ENCODE results near the gene MPL.

MPL gene

GRCh38 chr1:43300378-43301094 lies 37.1 kb upstream of the MPL start, which contains the start of gene TIE1:
Gene TIE1, plus strand, starts transcription at chr1:43300982. Its CDS starts 90 bp downstream, at chr1:43301072.
- Histone ChIP-seq H3K9ac (ENCODE audit: low read length) (no peak within 1 kb of the TSS), H3K27me3 (replicated peaks; ENCODE audit: control insufficient read depth, insufficient read depth, low read length) (no peaks in the 10 kb centered on the region), H3K4me3 (ENCODE audit: low read length) (no peak within 1 kb of the TSS), H3K9me3 (ENCODE audit: control insufficient read depth, low read length) (no peaks in the 10 kb centered on the region), H3K4me1 (ENCODE audit: control insufficient read depth, insufficient read depth, low read length) (peaks cover 38% of the 10 kb centered on the region), H3K36me3 (ENCODE audit: control insufficient read depth, insufficient read depth, low read length, severe bottlenecking) (no peaks in the 10 kb centered on the region)
- no peak for DNase-seq (ENCODE audit: low read depth)

GRCh38 chr1:43302201-43302600 lies 35.4 kb upstream of the MPL start:
- DNase-seq (ENCODE audit: low read depth): no peak
- Histone ChIP-seq H3K4me3 (ENCODE audit: low read length) (no peak overlapping the region), H3K9ac (ENCODE audit: low read length) (no peak overlapping the region), H3K4me1 (ENCODE audit: control insufficient read depth, insufficient read depth, low read length) (peaks cover 21% of the 10 kb centered on the region), H3K27me3 (replicated peaks; ENCODE audit: control insufficient read depth, insufficient read depth, low read length) (no peaks in the 10 kb centered on the region), H3K9me3 (ENCODE audit: control insufficient read depth, low read length) (no peaks in the 10 kb centered on the region), H3K36me3 (ENCODE audit: control insufficient read depth, insufficient read depth, low read length, severe bottlenecking) (no peaks in the 10 kb centered on the region)

- Histone ChIP-seq H3K4me1 (ENCODE audit: control insufficient read depth, insufficient read depth, low read length) (peaks cover 18% of the 10 kb centered on the region), H3K36me3 (ENCODE audit: control insufficient read depth, insufficient read depth, low read length, severe bottlenecking) (no peaks in the 10 kb centered on the region), H3K9me3 (ENCODE audit: control insufficient read depth, low read length) (no peaks in the 10 kb centered on the region), H3K4me3 (ENCODE audit: low read length) (no peak overlapping the region), H3K27me3 (replicated peaks; ENCODE audit: control insufficient read depth, insufficient read depth, low read length) (peaks cover 3% of the 10 kb centered on the region), H3K9ac (ENCODE audit: low read length) (no peak overlapping the region)
- no peak for DNase-seq (ENCODE audit: low read depth)
These were observed 34.7 kb upstream of the MPL start for GRCh38 chr1:43302721-43303470.

DNA sequence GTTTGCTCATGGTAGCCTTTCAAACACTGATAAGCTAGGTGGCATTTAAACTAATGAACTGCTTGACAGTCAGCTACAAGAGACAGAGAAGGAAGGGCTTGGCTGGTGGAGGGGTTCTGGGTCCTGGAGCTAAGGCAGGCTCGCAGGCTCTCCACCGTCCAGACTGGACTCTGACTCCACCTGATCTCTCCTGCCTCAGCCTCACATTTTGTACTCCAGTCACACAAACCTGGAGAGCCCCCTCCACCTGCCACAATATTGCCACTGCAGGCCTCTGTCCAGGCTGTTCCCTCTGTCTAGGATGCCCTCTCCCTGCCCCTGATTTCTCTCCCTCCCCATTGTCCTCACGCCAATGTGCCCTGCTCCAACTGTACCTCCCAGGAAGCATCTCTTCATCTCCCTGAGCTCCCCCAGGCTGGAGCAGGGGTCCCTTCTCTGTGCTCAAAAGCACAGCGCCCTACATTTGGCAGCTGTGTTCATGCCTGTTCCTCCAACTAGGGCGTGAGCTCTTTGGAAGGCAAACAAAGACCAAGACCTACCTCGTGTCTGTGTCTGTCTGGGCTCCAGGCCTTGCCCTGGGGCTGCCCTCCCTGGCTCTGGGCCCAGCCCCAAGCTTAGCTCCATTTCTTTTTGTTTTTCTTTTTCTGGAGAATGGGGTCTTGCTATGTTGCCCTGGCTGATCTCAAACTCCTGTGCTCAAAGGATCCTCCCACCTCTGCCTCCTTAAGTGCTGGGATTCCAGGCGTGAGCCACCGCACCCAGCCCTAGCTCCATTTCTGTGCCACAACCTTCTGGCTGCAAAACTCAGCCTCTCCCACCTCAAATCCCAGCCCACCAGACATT lies 33.9 kb upstream of the MPL start:
- Histone ChIP-seq H3K4me1 (ENCODE audit: control insufficient read depth, insufficient read depth, low read length) (peaks cover 18% of the 10 kb centered on the region), H3K9me3 (ENCODE audit: control insufficient read depth, low read length) (no peaks in the 10 kb centered on the region), H3K9ac (ENCODE audit: low read length) (peak overlapping the region; percentile 63), H3K4me3 (ENCODE audit: low read length) (no peak overlapping the region), H3K36me3 (ENCODE audit: control insufficient read depth, insufficient read depth, low read length, severe bottlenecking) (no peaks in the 10 kb centered on the region), H3K27me3 (replicated peaks; ENCODE audit: control insufficient read depth, insufficient read depth, low read length) (peaks cover 3% of the 10 kb centered on the region)
- DNase-seq (ENCODE audit: low read depth): no peak

DNA sequence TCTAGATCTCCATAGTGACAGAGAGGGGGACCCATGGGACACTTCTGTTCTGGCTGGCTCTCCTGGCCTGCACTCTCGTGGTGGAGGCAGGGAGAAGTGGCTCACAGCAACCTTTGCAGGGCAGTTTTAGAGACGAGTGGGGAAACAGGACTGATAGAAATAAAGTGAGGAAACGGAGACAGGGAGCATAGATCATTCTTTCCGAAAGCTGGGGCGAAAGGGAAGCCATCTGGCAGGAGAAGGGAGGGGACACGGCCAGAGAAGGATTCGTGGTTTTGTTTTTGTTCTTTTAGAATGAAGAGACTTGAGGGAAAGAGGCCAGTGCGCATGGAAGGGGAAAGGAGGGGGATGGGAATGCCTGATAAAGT lies 33.3 kb upstream of the MPL start:
- Histone ChIP-seq H3K4me1 (ENCODE audit: control insufficient read depth, insufficient read depth, low read length) (peaks cover 18% of the 10 kb centered on the region), H3K36me3 (ENCODE audit: control insufficient read depth, insufficient read depth, low read length, severe bottlenecking) (no peaks in the 10 kb centered on the region), H3K9me3 (ENCODE audit: control insufficient read depth, low read length) (no peaks in the 10 kb centered on the region), H3K4me3 (ENCODE audit: low read length) (no peak overlapping the region), H3K27me3 (replicated peaks; ENCODE audit: control insufficient read depth, insufficient read depth, low read length) (peaks cover 3% of the 10 kb centered on the region), H3K9ac (ENCODE audit: low read length) (peak overlapping the region; percentile 63)
- no peak for DNase-seq (ENCODE audit: low read depth)

- H3K4me3 ChIP-seq (ENCODE audit: low read length): no peak overlapping the region
These were observed 32.8 kb upstream of the MPL start for GRCh38 chr1:43304771-43305300.

DNA sequence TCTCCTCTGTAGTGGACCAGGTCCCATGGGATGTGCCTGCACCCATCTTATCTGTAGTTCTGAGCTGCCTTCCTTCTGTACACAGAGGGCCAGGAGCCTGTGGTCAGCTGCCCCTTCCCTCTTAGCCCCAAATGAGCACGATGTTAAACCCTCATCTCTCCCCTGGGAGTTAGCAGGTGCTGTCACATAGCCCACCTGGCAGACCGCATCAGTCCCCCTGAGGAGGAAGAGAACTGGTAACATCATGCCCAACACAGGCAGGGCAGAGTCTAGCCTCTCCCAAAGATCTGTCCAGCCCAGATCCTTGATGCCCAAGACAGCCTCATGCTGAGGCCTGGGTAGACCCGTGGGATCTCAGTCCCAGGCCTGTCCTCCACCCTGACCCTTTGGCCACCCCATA lies 32.2 kb upstream of the MPL start:
- Histone ChIP-seq H3K4me3 (ENCODE audit: low read length) (no peak overlapping the region), H3K4me1 (ENCODE audit: control insufficient read depth, insufficient read depth, low read length) (peaks cover 18% of the 10 kb centered on the region), H3K9me3 (ENCODE audit: control insufficient read depth, low read length) (no peaks in the 10 kb centered on the region), H3K36me3 (ENCODE audit: control insufficient read depth, insufficient read depth, low read length, severe bottlenecking) (no peaks in the 10 kb centered on the region), H3K27me3 (replicated peaks; ENCODE audit: control insufficient read depth, insufficient read depth, low read length) (peaks cover 4% of the 10 kb centered on the region), H3K9ac (ENCODE audit: low read length) (no peak overlapping the region)
- no peak for DNase-seq (ENCODE audit: low read depth)

More at GRCh38 chr1:43304771-43305300, 32.8 kb upstream of the MPL start:
- Histone ChIP-seq H3K9ac (ENCODE audit: low read length) (peak overlapping the region; percentile 63), H3K4me1 (ENCODE audit: control insufficient read depth, insufficient read depth, low read length) (peaks cover 18% of the 10 kb centered on the region), H3K27me3 (replicated peaks; ENCODE audit: control insufficient read depth, insufficient read depth, low read length) (peaks cover 3% of the 10 kb centered on the region), H3K9me3 (ENCODE audit: control insufficient read depth, low read length) (no peaks in the 10 kb centered on the region), H3K36me3 (ENCODE audit: control insufficient read depth, insufficient read depth, low read length, severe bottlenecking) (no peaks in the 10 kb centered on the region)
- no peak for DNase-seq (ENCODE audit: low read depth)

DNA sequence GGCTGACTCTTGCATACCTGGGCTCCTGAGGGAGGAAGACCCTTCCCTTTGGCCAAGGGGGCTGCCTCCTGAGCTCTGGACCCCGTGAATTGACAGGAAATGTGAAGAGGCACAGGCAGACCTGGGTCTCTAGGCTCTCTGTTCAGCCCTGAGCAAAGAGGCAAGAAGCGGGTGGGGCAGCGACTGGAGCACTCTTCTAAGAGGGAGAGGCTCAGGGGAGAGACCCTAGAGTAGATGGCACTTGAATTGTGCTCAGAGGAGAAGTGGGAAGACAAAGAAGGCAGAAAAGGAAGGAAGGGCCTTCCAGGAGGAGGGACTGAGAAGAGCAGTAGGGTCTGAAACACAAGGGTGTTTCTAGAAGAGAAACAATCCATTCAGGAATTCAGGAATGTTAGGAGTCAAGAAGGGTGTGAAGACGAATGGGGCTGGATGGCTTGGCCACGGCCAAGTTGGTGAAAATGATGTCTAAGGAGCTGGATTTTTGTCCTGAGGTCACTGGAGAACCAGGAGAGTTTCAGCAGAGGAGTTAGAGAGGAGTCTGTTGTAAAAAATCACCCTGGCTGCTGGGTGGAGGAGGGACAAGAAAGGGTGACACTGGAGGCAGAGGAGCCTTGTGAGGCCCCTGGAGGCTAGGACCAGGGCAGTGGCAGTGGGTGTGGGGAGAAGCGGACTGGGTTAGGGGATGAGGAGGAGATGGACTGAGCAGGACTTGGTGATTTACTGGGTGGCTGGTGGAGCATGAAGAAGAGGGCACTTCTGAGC lies 31.5 kb upstream of the MPL start:
- H3K9ac ChIP-seq (ENCODE audit: low read length): no peak overlapping the region
- H3K4me1 ChIP-seq (ENCODE audit: control insufficient read depth, insufficient read depth, low read length): peaks cover 18% of the 10 kb centered on the region
- no peaks in the 10 kb centered on the region for H3K36me3 ChIP-seq (ENCODE audit: control insufficient read depth, insufficient read depth, low read length, severe bottlenecking)
- peaks cover 8% of the 10 kb centered on the region for H3K27me3 ChIP-seq (replicated peaks; ENCODE audit: control insufficient read depth, insufficient read depth, low read length)
- H3K9me3 ChIP-seq (ENCODE audit: control insufficient read depth, low read length): no peaks in the 10 kb centered on the region
- DNase-seq (ENCODE audit: low read depth): no peak
- no peak overlapping the region for H3K4me3 ChIP-seq (ENCODE audit: low read length)

DNA sequence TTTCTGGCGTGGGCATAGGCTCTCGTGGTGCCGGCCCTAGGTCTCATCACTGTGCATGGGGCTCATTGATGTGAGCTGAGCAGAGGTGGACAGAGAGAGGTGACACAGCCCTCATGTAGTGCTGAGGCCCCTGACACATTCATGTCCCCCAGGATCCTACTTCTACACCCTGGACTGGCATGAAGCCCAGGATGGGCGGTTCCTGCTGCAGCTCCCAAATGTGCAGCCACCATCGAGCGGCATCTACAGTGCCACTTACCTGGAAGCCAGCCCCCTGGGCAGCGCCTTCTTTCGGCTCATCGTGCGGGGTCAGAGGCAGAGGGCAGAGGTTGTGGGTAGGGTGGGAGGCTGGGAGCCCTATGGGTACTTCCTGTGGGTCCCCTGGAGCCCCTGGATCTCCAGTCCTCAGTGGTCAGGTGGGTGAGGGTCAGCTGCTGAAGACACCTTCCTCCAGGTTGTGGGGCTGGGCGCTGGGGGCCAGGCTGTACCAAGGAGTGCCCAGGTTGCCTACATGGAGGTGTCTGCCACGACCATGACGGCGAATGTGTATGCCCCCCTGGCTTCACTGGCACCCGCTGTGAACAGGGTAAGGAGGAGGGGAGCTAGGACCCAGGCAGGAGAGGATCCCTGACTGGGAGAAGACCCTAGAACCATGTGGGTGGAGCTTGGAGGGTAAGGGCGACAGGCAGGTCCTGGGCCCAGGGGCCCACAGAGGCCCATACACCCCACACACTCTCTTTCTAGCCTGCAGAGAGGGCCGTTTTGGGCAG lies 30.7 kb upstream of the MPL start:
- Histone ChIP-seq H3K27me3 (replicated peaks; ENCODE audit: control insufficient read depth, insufficient read depth, low read length) (peaks cover 8% of the 10 kb centered on the region), H3K36me3 (ENCODE audit: control insufficient read depth, insufficient read depth, low read length, severe bottlenecking) (no peaks in the 10 kb centered on the region), H3K4me1 (ENCODE audit: control insufficient read depth, insufficient read depth, low read length) (peaks cover 23% of the 10 kb centered on the region), H3K9ac (ENCODE audit: low read length) (no peak overlapping the region), H3K9me3 (ENCODE audit: control insufficient read depth, low read length) (no peaks in the 10 kb centered on the region), H3K4me3 (ENCODE audit: low read length) (no peak overlapping the region)
- no peak for DNase-seq (ENCODE audit: low read depth)

Measured in adipocyte (in vitro differentiated cells).